CD4-positive, alpha-beta T cell (primary cell): ENCODE measurements around the gene PLEK. TPM values are rescaled to one million over a fixed set of nuclear protein-coding genes. Genes with fewer than 3 reads are reported as not detected.
"Not testable (repeated sequence)": the region's sequence is repeated elsewhere in the genome, so short reads cannot be mapped to it uniquely, and the experiment has no call there.

Experiments
- ATAC-seq: fragments of 200-7000 bp; cut with Tn5 transposase; one replicate; pipeline ENCODE4 v1.10.0; 2022; ENCODE audit warnings: mild to moderate bottlenecking; ENCODE audit not compliant: poor library complexity
- CTCF ChIA-PET: fragments of 350-600 bp; sonication (Branson Sonifier 250); formaldehyde crosslinking; loops from one replicate; lab custom pipeline; 2021; ENCODE audit warnings: antibody characterized with exemption, inconsistent platforms; lab: Charles Lee
- POLR2A ChIA-PET: fragments of 350-600 bp; sonication (Branson Sonifier 250); formaldehyde crosslinking; loops from one replicate; lab custom pipeline; 2021; ENCODE audit warnings: antibody characterized with exemption, inconsistent platforms; lab: Charles Lee
- DNase-seq, 14 experiments: peaks; one replicate each; pipeline ENCODE4 v3.0.0-alpha.2; 2013 to 2020; ENCODE audit warnings: mixed read lengths in 2 of 14
- H3K27ac ChIP-seq, 2 donors: one replicate each; pipeline versions ENCODE4 v1.5.1 to v1.7.0; 2013; ENCODE audit warnings: low read length in 2 of 2, low read depth in 1 of 2, mild to moderate bottlenecking in 1 of 2
- H3K27me3 ChIP-seq, 2 experiments: 1 replicate in 1 of 2; 2 replicates in 1 of 2; pipeline versions ENCODE4 v1.6.1 to v1.7.0; 2013; ENCODE audit warnings: low read length in 2 of 2, control low read depth in 1 of 2, mild to moderate bottlenecking in 1 of 2, moderate library complexity in 1 of 2; ENCODE audit not compliant: insufficient read depth in 2 of 2, control insufficient read depth in 1 of 2
- H3K36me3 ChIP-seq: one replicate; pipeline ENCODE4 v1.6.1; 2013; ENCODE audit warnings: low read length, control low read depth; ENCODE audit not compliant: insufficient read depth
- H3K4me1 ChIP-seq: one replicate; pipeline ENCODE4 v1.6.1; 2013; ENCODE audit warnings: low read length, control low read depth; ENCODE audit not compliant: insufficient read depth
- H3K4me3 ChIP-seq: one replicate; pipeline ENCODE4 v1.5.1; 2013; ENCODE audit warnings: mild to moderate bottlenecking, low read length, moderate library complexity
- H3K9me3 ChIP-seq, 2 experiments: 1 replicate in 1 of 2; 2 replicates in 1 of 2; pipeline versions ENCODE4 v1.6.1 to v1.7.0; 2013; ENCODE audit warnings: low read length in 2 of 2, mild to moderate bottlenecking in 2 of 2, control low read depth in 1 of 2, moderate library complexity in 1 of 2; ENCODE audit not compliant: control insufficient read depth in 1 of 2, insufficient read depth in 1 of 2
- H3K27ac Mint-ChIP-seq: one replicate; pipeline ENCODE4 v1.8.0; 2020; ENCODE audit warnings: mixed read lengths
- H3K27me3 Mint-ChIP-seq: one replicate; pipeline ENCODE4 v1.8.0; 2021; ENCODE audit warnings: mixed read lengths
- H3K36me3 Mint-ChIP-seq: one replicate; pipeline ENCODE4 v1.8.0; 2021; ENCODE audit warnings: low read depth, mixed read lengths
- H3K4me1 Mint-ChIP-seq: one replicate; pipeline ENCODE4 v1.8.0; 2021; ENCODE audit warnings: low read depth, mixed read lengths
- H3K4me3 Mint-ChIP-seq: one replicate; pipeline ENCODE4 v1.8.0; 2020; ENCODE audit warnings: mild to moderate bottlenecking, mixed read lengths
- H3K9me3 Mint-ChIP-seq: one replicate; pipeline ENCODE4 v1.8.0; 2020; ENCODE audit warnings: mixed read lengths
- intact Hi-C, 2 experiments: fragments of 100-400 bp; cut with DNase I in 1 of 2; cut with micrococcal nuclease in 1 of 2; formaldehyde crosslinking; loops; one replicate each; pipeline versions ENCODE4 v1.15.1 to v1.9.0; 2023 to 2025; cut with DNase I, micrococcal nuclease
- total RNA-seq, 174 experiments: library from RNA in 2 of 174; stranded (reverse) in 2 of 174; gene quantifications; one replicate each; pipeline ENCODE4 v1.2.3 and lab custom pipeline; 2021 to 2026
- TF ChIP-seq, protein P1 (sequence below): fragments of 200-600 bp; IDR thresholded peaks from one replicate; pipeline ENCODE4 v1.8.0; 2022; ENCODE audit warnings: antibody characterized with exemption, mild to moderate bottlenecking

The PLEK gene
- total RNA-seq, 2 experiments from 2014 or later, result 5.3 to 6.3 TPM

DNA sequence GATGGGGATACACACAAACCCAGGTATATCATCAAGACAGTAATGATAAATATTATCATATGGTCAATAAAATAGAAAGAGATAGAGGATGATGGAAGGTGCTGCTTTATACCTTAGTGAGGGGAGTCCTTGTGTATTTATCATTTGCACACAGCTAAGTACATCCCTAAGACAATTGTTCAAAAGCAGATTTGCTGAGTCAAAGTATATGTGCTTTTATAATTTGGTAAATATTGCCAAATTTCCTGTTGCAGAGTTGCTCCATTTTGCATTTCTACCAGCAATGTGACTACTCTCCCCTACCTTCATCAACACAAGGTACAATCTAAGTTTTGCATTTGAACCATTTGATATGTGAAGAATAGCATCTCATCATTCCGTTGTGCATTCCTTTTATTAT lies 22.6 kb upstream of the PLEK start:
- DNase-seq, result no peak
- ATAC-seq, result no peak
- Histone ChIP-seq H3K27me3 (peaks cover 0 to 14% of the 10 kb centered on the region in 2 experiments), H3K4me3 (no peak overlapping the region), H3K4me1 (no peaks in the 10 kb centered on the region), H3K36me3 (no peaks in the 10 kb centered on the region), H3K27ac (no peak overlapping the region), H3K9me3 (no peaks in the 10 kb centered on the region)
- H3K27ac Mint-ChIP-seq, result no peak overlapping the region
- H3K4me1 Mint-ChIP-seq, result no peaks in the 10 kb centered on the region
- H3K36me3 Mint-ChIP-seq, result no peaks in the 10 kb centered on the region
- intact Hi-C loops, result no loop called here
- CTCF ChIA-PET, result no interaction called here
- TF ChIP-seq, protein P1, sequence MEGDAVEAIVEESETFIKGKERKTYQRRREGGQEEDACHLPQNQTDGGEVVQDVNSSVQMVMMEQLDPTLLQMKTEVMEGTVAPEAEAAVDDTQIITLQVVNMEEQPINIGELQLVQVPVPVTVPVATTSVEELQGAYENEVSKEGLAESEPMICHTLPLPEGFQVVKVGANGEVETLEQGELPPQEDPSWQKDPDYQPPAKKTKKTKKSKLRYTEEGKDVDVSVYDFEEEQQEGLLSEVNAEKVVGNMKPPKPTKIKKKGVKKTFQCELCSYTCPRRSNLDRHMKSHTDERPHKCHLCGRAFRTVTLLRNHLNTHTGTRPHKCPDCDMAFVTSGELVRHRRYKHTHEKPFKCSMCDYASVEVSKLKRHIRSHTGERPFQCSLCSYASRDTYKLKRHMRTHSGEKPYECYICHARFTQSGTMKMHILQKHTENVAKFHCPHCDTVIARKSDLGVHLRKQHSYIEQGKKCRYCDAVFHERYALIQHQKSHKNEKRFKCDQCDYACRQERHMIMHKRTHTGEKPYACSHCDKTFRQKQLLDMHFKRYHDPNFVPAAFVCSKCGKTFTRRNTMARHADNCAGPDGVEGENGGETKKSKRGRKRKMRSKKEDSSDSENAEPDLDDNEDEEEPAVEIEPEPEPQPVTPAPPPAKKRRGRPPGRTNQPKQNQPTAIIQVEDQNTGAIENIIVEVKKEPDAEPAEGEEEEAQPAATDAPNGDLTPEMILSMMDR, result no peak
- no peaks in the 10 kb centered on the region for H3K9me3 Mint-ChIP-seq
- no peak overlapping the region for H3K4me3 Mint-ChIP-seq
- POLR2A ChIA-PET, result no interaction called here
- H3K27me3 Mint-ChIP-seq, result peaks cover 59% of the 10 kb centered on the region

DNA sequence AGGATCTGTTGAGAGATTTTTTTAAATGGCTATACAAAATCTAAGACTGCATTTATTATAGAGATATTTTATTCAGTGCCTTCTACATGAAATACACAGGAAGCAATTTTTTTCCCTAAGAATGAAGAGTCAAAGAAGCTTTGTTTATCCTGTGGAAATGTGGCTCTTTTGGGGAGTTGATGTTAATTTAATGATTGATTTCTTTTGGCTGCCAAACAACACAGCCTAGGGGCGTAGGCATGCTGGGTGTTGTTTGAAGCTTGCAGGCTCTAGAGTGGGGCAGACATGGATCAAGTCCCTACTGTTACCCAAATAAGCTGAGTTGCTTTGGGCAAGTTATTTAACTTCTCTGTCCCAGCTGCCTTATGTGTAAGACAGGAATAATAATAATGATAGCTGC lies 21.1 kb upstream of the PLEK start:
- no peaks in the 10 kb centered on the region for H3K36me3 ChIP-seq
- Mint-ChIP-seq H3K4me3 (no peak overlapping the region), H3K9me3 (no peaks in the 10 kb centered on the region), H3K4me1 (no peaks in the 10 kb centered on the region), H3K27me3 (peaks cover 71% of the 10 kb centered on the region), H3K27ac (no peak overlapping the region), H3K36me3 (no peaks in the 10 kb centered on the region)
- ATAC-seq, result no peak
- H3K27ac ChIP-seq, result no peak overlapping the region
- TF ChIP-seq, protein P1, result no peak
- H3K9me3 ChIP-seq, result no peaks in the 10 kb centered on the region
- ChIA-PET CTCF (interaction anchor here (1.0 kb wide), 1 partner anchor 24 kb away, joined by 3 read pairs; the partner anchor contains the start of gene CNRIP1), POLR2A (no interaction called here)
- intact Hi-C loops, result no loop called here
- H3K4me3 ChIP-seq, result no peak overlapping the region
- no peak for DNase-seq
- H3K27me3 ChIP-seq, result peaks cover 0 to 14% of the 10 kb centered on the region in 2 experiments
- H3K4me1 ChIP-seq, result no peaks in the 10 kb centered on the region

DNA sequence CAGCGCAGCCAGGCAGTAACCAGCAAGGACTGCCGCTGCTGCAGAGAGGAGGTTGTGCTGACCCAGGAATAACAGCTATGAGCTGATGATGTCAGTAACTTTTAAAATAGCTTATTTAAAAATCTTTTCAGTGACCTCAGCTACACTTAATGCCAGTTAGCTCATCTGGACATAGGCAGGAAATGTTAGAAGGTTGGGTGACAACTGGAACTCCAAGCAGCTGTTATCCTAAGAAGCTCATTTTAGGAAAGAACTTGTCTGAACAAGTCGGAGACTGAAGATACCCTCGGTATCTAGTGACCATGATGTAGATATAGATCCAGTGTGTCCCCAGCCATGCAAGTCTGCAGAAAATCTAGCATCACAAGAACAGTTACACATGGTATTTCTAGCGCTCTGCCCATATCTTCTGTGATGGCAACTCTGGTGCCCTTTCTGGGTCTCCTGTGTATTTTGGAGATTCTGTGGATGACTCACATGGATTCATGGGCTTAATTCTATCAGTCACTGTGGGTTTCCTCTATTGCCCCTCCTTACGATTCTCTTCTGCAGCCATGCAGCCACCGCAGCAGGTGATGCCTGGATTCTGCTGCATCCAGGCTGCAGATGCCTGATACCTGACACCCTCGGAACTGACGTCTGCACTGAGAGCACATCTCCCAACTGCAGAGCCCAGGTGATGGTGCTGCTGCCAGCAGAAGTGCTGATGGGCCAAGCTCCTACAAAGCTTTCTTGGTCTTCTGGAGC lies 19.8 kb upstream of the PLEK start:
- H3K4me3 ChIP-seq, result no peak overlapping the region
- H3K9me3 ChIP-seq, result no peaks in the 10 kb centered on the region
- ATAC-seq, result no peak
- Mint-ChIP-seq H3K27me3 (peaks cover 67% of the 10 kb centered on the region), H3K9me3 (no peaks in the 10 kb centered on the region), H3K36me3 (no peaks in the 10 kb centered on the region), H3K4me3 (no peak overlapping the region), H3K4me1 (no peaks in the 10 kb centered on the region), H3K27ac (no peak overlapping the region)
- no peaks in the 10 kb centered on the region for H3K4me1 ChIP-seq
- no peak for DNase-seq
- TF ChIP-seq, protein P1, result no peak
- no peaks in the 10 kb centered on the region for H3K36me3 ChIP-seq
- intact Hi-C loops, result no loop called here
- no peak overlapping the region for H3K27ac ChIP-seq
- peaks cover 0 to 14% of the 10 kb centered on the region in 2 experiments for H3K27me3 ChIP-seq
- ChIA-PET POLR2A (no interaction called here), CTCF (no interaction called here)

DNA sequence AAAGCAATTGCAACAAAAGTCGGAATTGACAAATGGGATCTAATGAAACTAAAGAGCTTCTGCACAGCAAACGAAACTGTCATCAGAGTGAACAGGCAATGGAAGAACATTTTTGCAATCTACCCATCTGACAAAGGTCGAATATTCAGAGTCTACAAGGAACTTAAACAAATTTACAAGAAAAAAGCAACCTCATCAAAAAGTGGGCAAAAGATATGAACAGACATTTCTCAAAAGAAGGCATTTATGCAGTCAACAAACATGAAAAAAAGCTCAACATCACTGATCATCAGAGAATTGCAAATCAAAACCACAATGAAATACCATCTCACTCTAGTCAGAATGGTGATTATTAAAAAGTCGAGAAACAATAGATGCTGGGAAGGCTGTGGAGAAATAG lies 16.0 kb upstream of the PLEK start:
- POLR2A ChIA-PET, intact Hi-C loops, DNase-seq, H3K4me3 Mint-ChIP-seq, H3K4me3 ChIP-seq, H3K36me3 ChIP-seq, H3K9me3 Mint-ChIP-seq, H3K27ac ChIP-seq, ATAC-seq, H3K27me3 ChIP-seq, H3K4me1 Mint-ChIP-seq, H3K4me1 ChIP-seq, H3K27ac Mint-ChIP-seq, H3K9me3 ChIP-seq, H3K36me3 Mint-ChIP-seq: not testable (repeated sequence)
- H3K27me3 Mint-ChIP-seq, result peaks cover 41% of the 10 kb centered on the region
- CTCF ChIA-PET, result interaction anchor here (1.0 kb wide), 1 partner anchor 92 kb away, joined by 3 read pairs; no protein-coding TSS in a partner anchor
